DMS114 treated with DMSO at 0.1 percent for 48 hours (cell line): Measurements from ENCODE around the gene ATL3.
"Not testable (repeated sequence)": the region's sequence is repeated elsewhere in the genome, so short reads cannot be mapped to it uniquely, and the experiment has no call there.

Experiments used
- DNase-seq: peaks from one replicate; lab custom pipeline; 2025; ENCODE audit not compliant: unreplicated experiment; lab: John Stamatoyannopoulos, UW

The ATL3 gene

GRCh38 chr11:63595296-63595695 lies 75.9 kb downstream of the ATL3 start:
- DNase-seq: no peak

DNA sequence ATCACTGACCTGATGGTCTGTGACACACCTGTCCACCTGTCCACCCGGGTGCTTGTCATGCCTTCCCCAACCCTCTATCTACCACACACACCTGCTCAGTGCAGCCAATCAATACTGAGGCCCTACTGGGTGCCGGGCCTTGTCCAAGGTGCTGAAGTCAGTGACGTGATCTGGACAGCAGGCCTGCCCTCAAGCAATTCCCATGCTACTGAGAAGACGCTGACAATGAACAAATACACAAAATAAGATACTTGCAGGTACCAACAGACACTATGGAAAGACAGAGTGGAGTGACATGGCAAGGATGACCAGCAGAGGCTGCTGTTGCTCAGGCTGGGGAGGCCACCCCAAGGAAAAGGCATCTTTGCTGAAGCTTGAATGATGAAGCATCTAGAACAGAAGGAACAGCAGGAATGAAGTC lies 78.2 kb downstream of the ATL3 start:
- peak; percentile 21 for DNase-seq

- DNase-seq: no peak
Measured at GRCh38 chr11:63590024-63590788, 81.0 kb downstream of the ATL3 start.

DNA sequence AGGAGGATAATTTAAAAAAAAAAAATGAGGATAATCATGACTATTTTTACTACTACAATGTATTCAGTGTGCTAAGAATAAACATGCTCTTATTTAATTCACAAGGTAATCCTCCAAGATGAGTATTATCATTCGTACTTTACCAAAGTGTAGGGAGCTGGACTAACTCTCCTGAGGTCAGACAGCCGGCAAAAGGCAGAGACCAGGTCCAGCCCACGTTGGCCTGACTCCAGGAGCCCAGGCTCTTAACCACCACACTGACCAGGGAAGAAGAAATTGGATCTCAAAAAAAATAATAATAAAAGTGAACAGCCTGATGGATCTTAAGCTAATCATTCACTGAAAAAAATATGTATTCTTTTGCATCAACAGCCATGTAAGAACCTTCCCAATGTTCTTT lies 82.2 kb downstream of the ATL3 start:
- no peak for DNase-seq

GRCh38 chr11:63586451-63587166 lies 84.6 kb downstream of the ATL3 start:
- no peak for DNase-seq

DNA sequence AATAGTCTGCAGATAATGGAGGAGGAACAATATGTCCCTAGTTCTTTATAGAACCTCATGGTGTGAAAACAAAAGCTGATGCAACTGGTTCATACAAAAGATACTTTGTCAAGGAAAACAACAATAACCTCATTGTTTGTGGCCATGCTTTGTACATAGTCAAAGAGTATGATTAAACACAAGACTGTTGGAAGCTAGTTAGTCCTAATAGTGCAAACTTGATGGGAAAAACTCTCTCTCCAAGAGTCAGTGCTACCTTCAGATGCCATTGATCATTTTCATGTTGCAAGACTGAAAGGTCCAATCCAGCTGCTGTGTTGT lies 87.9 kb downstream of the ATL3 start:
- no peak for DNase-seq

DNA sequence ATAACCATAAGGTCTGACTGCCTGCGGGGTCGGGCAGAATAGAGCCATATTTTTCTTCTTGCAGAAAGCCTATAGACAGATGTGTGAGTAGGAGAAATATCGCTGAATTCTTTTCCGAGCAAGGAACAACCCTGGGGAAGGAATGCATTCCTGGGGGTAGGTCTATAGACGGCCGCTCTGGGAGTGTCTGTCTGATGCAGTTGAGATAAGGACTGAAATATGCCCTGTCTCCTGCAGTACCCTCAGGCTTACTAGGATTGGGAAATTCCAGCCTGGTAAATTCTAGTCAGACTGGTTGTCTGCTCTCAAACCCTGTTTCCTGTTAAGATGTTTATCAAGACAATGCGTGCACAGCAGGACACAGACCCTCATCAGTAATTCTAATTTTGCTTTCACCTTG lies 90.0 kb downstream of the ATL3 start:
- not testable (repeated sequence) for DNase-seq

- not testable (repeated sequence) for DNase-seq
Measured at GRCh38 chr11:63578882-63579281, 92.3 kb downstream of the ATL3 start.

- no peak for DNase-seq
Measured at GRCh38 chr11:63574856-63575602, 96.1 kb downstream of the ATL3 start.
